HG03103 (cell line): ENCODE data around the gene DCDC1.

ENCODE experiments used
- ATAC-seq: cut with Tn5 transposase; IDR thresholded peaks from one replicate; pipeline ENCODE4 v1.9.1; 2021; ENCODE audit warnings: low read depth; ENCODE audit not compliant: unreplicated experiment

The DCDC1 gene

GRCh38 chr11:30861064-30861463 is 508.5 kb downstream of the DCDC1 start:
- no peak for ATAC-seq

GRCh38 chr11:30860146-30860545 is 509.4 kb downstream of the DCDC1 start:
- no peak for ATAC-seq

DNA sequence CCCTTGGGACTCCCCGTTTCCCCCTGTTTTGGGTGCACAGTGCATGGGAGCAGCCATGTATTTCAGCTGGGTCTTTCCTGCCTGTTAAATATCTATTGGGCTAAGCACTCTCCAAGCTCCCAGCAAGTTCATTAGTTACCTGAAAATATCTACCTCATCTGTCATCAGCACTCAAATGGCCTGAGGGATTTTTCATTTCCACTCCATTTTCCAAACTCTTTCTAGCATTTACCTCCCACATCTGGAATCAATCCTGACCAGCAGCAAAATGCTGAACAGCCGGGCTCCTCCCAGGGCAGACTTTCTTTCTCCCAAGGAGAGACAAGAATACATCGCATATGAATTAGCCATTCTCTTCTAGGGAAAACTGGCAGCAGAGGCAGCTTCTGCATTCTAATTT is 509.9 kb downstream of the DCDC1 start:
- no peak for ATAC-seq

DNA sequence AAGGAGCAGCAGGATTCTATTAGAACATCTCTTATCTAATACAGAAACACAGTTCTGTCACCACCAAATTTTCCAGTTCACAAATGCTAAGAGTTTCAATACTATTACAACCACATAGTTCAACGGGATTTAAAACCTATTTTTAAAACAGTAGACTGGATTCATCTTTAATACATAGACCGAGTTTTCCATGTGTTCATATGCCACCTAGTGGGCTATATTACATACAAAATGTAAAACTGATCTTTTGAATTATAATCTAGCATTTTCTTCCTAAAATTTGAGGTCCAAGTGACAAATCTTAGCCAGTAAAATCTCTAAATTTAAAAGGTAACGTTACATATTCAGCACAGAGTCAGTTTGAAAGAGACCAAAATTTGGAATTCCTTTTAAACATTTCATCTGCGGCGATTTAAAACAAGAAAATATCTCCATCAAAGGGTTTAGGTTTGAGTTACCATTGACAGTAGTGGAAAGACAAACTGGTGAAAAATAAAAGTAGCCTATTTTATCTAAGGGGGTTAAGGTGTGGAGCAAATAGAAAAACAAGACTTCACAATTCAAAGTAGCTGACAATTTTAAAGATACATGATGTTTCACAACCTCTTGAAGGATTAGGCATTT is 514.0 kb downstream of the DCDC1 start:
- ATAC-seq, result no peak

- no peak for ATAC-seq
Measured at GRCh38 chr11:30853439-30853838, 516.1 kb downstream of the DCDC1 start.

GRCh38 chr11:30852645-30853044 is 516.9 kb downstream of the DCDC1 start:
- no peak for ATAC-seq

GRCh38 chr11:30852091-30852490 is 517.4 kb downstream of the DCDC1 start:
- no peak for ATAC-seq

DNA sequence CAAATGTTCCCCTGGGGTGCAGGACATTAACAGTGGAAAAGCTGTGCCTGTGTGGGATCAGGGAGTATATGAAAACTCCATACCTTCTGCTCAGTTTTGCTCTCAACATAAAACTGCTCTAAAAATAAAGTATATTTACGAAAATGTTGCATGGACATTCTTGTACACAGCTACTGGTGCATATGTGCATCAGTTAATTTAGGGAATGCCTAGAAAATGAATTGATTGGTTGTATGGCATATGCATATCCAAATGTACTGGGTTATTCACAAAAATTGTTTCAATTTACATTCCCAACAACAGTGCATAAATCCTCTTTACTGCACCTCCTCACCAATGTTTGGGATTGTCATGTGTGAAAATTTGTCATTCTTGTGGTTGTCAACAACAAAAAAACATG is 532.3 kb downstream of the DCDC1 start:
- no peak for ATAC-seq

DNA sequence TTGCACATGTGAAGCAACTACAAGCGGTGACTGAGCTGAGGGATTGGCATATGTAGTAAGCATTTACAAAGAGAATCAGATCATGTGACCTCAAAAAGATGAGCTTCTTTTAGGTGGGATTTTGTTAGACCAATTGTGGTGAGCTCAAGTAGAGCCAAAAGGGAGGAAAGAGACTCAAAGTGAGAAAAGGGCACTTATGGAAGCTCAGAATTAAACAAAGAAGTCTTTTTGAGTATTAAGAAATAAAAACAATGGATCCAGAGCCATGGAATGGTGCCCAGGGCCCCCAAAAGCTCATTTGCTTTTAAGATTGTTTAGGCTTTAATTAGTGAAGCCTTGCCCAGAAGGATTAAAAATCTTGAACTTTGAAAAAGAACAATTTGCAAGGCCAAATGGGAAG is 536.7 kb downstream of the DCDC1 start:
- no peak for ATAC-seq

DNA sequence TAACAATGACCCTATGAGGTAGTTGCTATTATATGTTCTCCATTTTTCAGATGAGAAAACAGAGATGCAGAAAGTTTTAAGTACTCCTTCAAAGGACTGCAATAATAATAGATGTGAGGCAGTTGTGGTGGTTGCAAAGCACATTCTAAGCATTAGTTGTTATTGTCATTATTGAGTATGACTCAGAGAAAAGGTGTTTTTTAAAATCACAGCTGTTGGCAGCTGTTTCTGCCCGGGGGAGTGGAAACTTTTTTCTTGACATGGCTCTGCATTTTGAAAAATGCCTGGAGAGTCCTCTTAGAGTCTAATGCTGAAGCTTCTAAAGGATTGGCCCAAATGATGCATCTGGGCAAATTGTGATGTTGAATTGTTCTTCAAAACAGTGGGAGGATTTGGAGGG is 538.9 kb downstream of the DCDC1 start:
- no peak for ATAC-seq

DNA sequence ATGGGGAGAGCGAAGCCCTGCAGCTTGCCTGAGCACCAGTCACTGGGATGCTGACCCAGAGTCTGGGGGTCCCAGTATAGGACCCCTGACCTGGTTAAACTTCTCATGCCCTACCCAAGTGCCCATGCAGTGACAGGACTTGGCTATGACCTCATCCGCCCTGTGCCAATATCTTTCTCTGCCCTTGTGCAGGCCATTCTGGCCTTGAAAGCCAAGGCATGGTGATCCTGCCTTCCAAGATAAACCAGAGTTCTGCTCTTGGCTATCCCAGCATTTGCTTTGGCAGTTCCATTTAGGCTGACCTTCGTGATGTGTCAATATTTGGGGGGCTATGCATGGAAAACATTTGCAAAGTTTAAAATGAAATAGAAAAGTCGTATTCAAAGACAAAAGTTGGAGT is 542.6 kb downstream of the DCDC1 start:
- no peak for ATAC-seq

DNA sequence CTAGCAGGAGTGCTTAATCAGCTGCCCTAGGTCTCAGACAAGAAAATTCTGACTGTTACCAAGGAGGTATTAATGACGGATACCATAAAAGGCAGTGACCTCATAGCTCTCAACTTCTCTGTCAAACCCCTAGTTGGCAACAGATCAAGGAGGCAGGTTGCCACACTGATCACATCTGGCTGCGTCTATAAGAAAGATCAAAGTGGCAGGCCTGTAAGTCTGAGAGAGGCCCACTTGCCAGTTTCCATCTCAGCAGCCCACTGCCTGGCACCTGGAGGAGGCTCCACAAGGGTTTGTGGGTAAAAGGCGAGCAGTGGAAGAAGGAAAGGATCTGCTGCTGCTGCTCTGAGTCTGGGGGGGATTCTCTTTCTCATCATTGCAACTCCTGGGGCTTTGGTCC is 543.8 kb downstream of the DCDC1 start:
- no peak for ATAC-seq

DNA sequence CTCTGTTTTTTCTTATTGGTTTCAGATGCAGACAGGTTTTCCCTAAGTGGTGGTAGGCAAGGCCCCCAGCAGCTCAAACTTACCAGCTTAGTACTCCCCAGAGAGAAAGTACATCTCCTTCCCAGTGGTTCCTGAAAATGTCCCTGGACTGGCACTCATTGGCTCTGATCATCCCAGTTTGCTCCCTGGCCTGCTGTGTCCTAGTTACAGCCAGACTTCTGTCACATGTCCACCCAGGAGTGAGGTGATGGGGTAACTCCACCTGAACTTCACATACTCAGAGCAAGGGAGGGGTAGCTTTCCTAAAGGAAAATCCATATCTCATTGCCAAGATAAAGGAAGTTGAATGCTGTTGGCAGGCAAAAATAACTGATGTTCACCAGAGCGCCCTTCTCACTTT is 546.4 kb downstream of the DCDC1 start:
- no peak for ATAC-seq

DNA sequence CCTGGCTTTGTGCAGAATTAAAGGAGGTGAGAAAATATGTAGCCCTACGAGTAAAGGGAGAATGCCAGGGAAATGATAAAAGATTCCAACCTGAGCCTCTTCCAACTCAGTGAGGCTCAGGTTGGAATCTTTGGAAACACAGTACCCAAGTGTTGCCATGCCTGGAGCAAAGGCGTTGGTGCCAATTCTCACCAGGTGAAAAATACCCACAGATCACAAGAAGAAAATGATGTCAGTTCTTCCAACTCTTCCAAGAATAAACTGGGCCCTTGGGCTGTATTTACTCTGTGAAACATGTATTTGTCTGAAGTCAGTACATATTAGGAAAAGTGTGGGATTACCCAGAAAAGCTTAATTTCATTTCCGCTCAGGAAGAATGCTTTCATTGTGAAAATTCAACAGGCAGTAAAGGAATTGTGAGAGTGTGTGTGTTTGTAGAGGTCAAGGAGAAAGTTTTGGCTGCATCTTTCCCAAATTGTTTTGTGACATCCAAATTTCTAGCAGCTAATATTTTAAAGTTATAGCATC is 548.0 kb downstream of the DCDC1 start:
- no peak for ATAC-seq

GRCh38 chr11:30818721-30819120 is 550.8 kb downstream of the DCDC1 start:
- no peak for ATAC-seq

DNA sequence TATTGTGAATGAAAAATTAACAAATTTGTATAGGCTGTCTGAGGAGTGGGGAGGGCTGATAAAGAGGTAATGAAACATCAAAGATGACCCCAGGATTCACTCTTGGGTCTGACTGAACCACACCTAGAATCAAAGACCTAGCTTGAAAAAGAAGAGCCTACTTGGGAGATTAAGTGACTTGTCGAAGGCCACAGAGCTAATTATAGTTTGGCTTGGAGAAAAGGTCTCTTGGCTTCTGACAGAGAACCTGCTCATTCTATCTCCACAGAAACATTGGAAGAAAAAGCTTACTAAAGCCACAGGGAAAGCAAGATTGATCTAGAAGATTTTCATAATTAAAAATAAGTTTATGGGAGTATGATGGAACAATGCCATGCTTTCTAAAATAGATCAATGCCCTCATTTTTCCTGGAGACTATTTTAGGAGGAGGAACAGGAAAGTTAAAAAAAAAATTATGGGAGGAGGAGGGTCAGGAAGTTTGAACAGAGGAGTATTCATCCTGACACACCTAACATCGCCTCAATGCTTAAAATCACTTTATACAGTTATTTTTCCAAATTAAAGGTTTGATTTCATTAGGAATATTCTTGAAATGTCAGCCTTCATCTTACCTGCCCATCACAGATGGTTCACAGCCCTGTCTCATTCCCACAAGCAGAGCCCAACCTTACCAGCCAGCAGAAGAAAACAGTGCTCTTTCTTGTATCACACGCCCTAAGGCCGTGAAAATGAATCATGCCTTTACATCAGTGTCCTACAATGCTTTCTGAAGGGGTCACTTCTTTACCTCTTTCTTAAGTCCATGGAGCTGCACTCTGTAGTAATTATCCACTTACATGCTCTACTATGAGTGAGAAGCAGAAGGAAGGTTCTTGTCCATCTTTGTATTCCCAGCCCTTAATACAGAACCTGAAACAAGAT is 552.3 kb downstream of the DCDC1 start:
- ATAC-seq, result no peak

DNA sequence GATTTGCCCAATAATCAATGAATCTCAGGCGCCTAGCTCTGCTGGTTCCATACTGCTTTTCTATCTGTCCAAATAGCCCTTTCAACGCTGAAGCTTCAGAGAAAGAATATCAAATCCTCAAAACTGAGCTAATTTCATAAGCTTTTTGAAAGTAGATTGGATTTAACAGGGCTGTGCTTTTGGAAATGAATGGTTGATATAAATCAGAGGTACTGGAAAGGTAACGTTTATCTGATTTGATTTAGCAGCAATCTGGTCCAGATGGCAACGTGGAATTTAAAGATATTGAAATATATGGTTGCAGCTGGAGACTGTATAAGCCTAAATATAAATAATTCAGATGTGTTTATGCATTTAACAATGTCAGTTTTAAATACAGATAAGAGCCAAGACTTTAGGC is 553.9 kb downstream of the DCDC1 start:
- ATAC-seq, result no peak

DNA sequence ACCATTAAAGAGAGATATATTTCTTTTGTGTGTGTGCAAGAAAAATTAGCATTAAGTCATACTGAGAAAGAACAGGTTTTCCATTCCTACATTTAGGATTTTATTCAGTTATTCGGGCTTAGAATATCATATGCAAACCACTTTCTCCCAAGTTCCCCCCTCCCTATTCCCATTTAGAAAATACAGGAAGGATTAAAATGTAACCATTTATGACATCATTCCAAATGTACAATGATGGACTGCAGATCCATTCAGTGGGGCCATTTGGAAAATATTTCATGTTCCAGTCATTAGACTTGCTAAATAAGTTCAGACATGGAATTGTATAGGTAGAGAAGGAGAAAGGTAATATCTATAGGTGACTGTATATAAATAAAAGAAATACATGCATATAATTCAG is 554.8 kb downstream of the DCDC1 start:
- ATAC-seq, result no peak
